BLaER1 treated with 17β-estradiol and CSF1 and Interleukin-3, amounts not matched to agents 10 nM and 100 nM (cell line): Measurements from ENCODE around the gene NEDD1.

Source experiments
- H3K27ac ChIP-seq, 11 experiments: shearing (Covaris generic); formaldehyde crosslinking; 2 replicates each; pipeline ENCODE4 v1.8.1; 2022
- H3K27me3 ChIP-seq, 11 experiments: shearing (Covaris generic); formaldehyde crosslinking; 2 replicates each; pipeline ENCODE4 v1.8.1; 2022
- H3K36me3 ChIP-seq, 11 experiments: shearing (Covaris generic); formaldehyde crosslinking; 2 replicates each; pipeline ENCODE4 v1.8.1; 2022
- H3K4me1 ChIP-seq, 10 experiments: shearing (Covaris generic); formaldehyde crosslinking; 2 replicates each; pipeline ENCODE4 v1.8.1; 2022
- H3K4me2 ChIP-seq, 11 experiments: shearing (Covaris generic); formaldehyde crosslinking; 2 replicates each; pipeline ENCODE4 v1.8.1; 2022
- H3K4me3 ChIP-seq, 10 experiments: shearing (Covaris generic); formaldehyde crosslinking; 2 replicates each; pipeline ENCODE4 v1.8.1; 2022
- H3K9ac ChIP-seq, 11 experiments: shearing (Covaris generic); formaldehyde crosslinking; 2 replicates each; pipeline ENCODE4 v1.8.1; 2022
- H3K9me3 ChIP-seq, 11 experiments: shearing (Covaris generic); formaldehyde crosslinking; replicated peaks in 1 of 11; 2 replicates each; pipeline ENCODE4 v1.8.1; 2022
- H4K20me1 ChIP-seq, 11 experiments: shearing (Covaris generic); formaldehyde crosslinking; 2 replicates each; pipeline ENCODE4 v1.8.1; 2022
- Cebpa-rat ChIP-seq, 11 experiments: shearing (Covaris generic); IDR thresholded peaks; 2 replicates each; pipeline ENCODE4 v1.8.1; 2022

Gene NEDD1

DNA sequence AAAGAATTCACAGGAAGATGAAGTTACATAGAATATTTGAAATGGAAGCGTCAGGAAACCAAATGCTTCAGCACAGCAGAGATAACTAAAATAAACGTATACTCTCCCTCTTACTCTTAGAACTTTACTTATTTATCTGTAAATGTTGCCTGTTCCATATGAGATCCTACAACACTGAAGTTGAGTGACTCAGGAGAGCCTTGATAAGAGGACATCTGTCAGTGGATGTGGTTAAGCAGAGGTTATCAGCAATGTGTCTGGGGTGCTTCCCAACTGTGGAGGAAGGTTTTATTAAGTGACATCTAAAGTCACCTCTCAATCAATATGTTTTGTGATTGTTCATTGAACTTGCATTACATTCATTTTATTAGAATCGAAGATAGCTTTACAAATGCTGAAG is 81.9 kb downstream of the NEDD1 start:
- Histone ChIP-seq H3K4me2 (no peak overlapping the region), H4K20me1 (no peaks in the 10 kb centered on the region), H3K9ac (no peak overlapping the region), H3K36me3 (no peaks in the 10 kb centered on the region), H3K27ac (no peak overlapping the region), H3K4me1 (peaks cover 0 to 4% (median 0%) of the 10 kb centered on the region in 10 experiments; a peak in 5 of 20 replicates), H3K27me3 (no peaks in the 10 kb centered on the region), H3K4me3 (no peak overlapping the region), H3K9me3 (no peaks in the 10 kb centered on the region)
- no peak for TF ChIP-seq Cebpa-rat (IDR thresholded peaks at IDR 0.05)

DNA sequence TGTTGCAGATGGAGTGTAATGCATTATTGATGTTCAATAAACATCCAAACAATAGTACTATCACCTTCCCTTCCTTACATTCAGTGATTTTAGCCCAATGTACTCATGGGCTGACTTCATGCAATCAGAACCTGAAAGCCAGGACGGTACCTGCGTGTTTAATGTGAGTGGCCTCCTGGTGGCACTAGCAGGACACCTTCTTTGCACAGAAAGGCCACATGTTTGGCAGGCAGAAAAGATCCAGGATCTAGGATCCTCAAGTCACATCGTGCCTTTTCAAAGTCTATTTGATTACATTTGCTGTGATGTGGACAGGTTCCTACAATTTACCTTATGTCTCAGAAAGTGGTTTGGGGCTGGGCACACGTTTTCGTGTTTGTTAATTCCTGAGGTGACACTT is 82.9 kb downstream of the NEDD1 start:
- TF ChIP-seq Cebpa-rat (IDR thresholded peaks at IDR 0.05): no peak
- H3K27me3 ChIP-seq: no peaks in the 10 kb centered on the region
- no peaks in the 10 kb centered on the region for H4K20me1 ChIP-seq
- H3K4me1 ChIP-seq: peaks cover 4 to 14% (median 7%) of the 10 kb centered on the region in 10 experiments
- H3K36me3 ChIP-seq: no peaks in the 10 kb centered on the region
- H3K4me3 ChIP-seq: no peak overlapping the region
- H3K9me3 ChIP-seq: no peaks in the 10 kb centered on the region
- no peak overlapping the region for H3K4me2 ChIP-seq
- H3K27ac ChIP-seq: no peak overlapping the region
- H3K9ac ChIP-seq: no peak overlapping the region

- Histone ChIP-seq H3K9me3 (no peaks in the 10 kb centered on the region), H3K4me1 (peaks cover 12 to 27% (median 18%) of the 10 kb centered on the region in 10 experiments), H3K27me3 (no peaks in the 10 kb centered on the region), H3K27ac (no peak overlapping the region), H3K4me3 (no peak overlapping the region), H3K36me3 (no peaks in the 10 kb centered on the region), H3K9ac (no peak overlapping the region), H3K4me2 (peak overlapping the region; percentile 39 to 72 (median 57)), H4K20me1 (no peaks in the 10 kb centered on the region)
- TF ChIP-seq Cebpa-rat (IDR thresholded peaks at IDR 0.05): no peak
These were observed 87.8 kb downstream of the NEDD1 start for GRCh38 chr12:96994900-96995299.

DNA sequence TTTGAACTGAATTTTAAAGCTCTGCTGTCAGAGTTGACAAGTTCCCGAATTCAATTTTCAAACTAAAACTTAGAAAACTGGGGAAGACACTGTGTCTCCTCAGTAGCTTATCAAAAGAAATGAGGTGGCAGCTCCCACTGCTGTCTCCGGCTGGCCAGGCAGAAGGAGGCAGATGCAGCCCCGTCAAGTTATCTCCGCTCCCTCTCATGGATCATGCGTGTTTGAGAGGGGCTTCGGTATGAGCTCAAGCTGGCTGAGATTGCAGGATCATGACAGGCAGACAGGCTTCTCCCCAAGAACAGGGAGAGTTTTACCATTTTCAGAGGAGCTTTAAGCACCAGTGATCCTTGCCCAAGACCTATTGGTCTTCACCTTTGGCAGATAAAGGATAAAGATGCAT is 88.8 kb downstream of the NEDD1 start:
- no peak for TF ChIP-seq Cebpa-rat (IDR thresholded peaks at IDR 0.05)
- Histone ChIP-seq H3K27ac (no peak overlapping the region), H3K4me2 (peak overlapping the region; percentile 39 to 72 (median 57); a peak in 14 of 22 replicates), H3K4me3 (no peak overlapping the region), H3K27me3 (no peaks in the 10 kb centered on the region), H3K4me1 (peaks cover 12 to 27% (median 18%) of the 10 kb centered on the region in 10 experiments), H3K9me3 (no peaks in the 10 kb centered on the region), H3K9ac (no peak overlapping the region), H3K36me3 (no peaks in the 10 kb centered on the region), H4K20me1 (no peaks in the 10 kb centered on the region)

GRCh38 chr12:96997797-96998484 is 90.9 kb downstream of the NEDD1 start:
- Histone ChIP-seq H3K4me2 (no peak overlapping the region), H3K9ac (no peak overlapping the region), H3K9me3 (no peaks in the 10 kb centered on the region), H3K27ac (no peak overlapping the region), H3K36me3 (no peaks in the 10 kb centered on the region), H3K4me3 (no peak overlapping the region), H3K4me1 (peaks cover 12 to 27% (median 18%) of the 10 kb centered on the region in 10 experiments), H4K20me1 (no peaks in the 10 kb centered on the region), H3K27me3 (no peaks in the 10 kb centered on the region)
- TF ChIP-seq Cebpa-rat (IDR thresholded peaks at IDR 0.05): no peak

- TF ChIP-seq Cebpa-rat (IDR thresholded peaks at IDR 0.05): no peak
These were observed 96.2 kb downstream of the NEDD1 start for GRCh38 chr12:97003276-97003675.

More at GRCh38 chr12:97003276-97003675, 96.2 kb downstream of the NEDD1 start:
- H3K4me2 ChIP-seq: no peak overlapping the region
- H3K9me3 ChIP-seq: no peaks in the 10 kb centered on the region
- no peaks in the 10 kb centered on the region for H3K36me3 ChIP-seq
- no peak overlapping the region for H3K27ac ChIP-seq
- H3K9ac ChIP-seq: no peak overlapping the region
- H3K27me3 ChIP-seq: no peaks in the 10 kb centered on the region
- H3K4me1 ChIP-seq: peaks cover 0 to 9% (median 6%) of the 10 kb centered on the region in 10 experiments; a peak in 6 of 20 replicates
- H4K20me1 ChIP-seq: no peaks in the 10 kb centered on the region
- H3K4me3 ChIP-seq: no peak overlapping the region
